Gastrocnemius medialis (tissue), 4 donors: ENCODE data around the gene ITPK1. TPM values are rescaled to one million over a fixed set of nuclear protein-coding genes. Genes with fewer than 3 reads are reported as not detected.

Source experiments
- ATAC-seq, 2 donors: fragments of 150-250 bp; one replicate each; pipeline ENCODE4 v1.9.1; 2016
- DNase-seq, 2 donors: peaks; one replicate each; pipeline ENCODE4 v3.0.0-alpha.2; 2019
- H3K27ac ChIP-seq, 4 donors: fragments of 200-600 bp; sonication (generic); 1 replicate in 1 of 4; 2 replicates in 3 of 4; pipeline ENCODE4 v1.5.1; 2016 to 2018; ENCODE audit warnings: mild to moderate bottlenecking in 2 of 4, moderate library complexity in 1 of 4
- H3K27me3 ChIP-seq, 3 donors: fragments of 200-600 bp; sonication (generic) in 2 of 3; 1 replicate in 1 of 3; 2 replicates in 2 of 3; pipeline versions ENCODE4 v1.5.1 to v1.6.0; 2016 to 2019; ENCODE audit warnings: mild to moderate bottlenecking in 1 of 3, moderate library complexity in 1 of 3
- H3K36me3 ChIP-seq, 2 donors: fragments of 200-600 bp; sonication (generic) in 1 of 2; one replicate each; pipeline ENCODE4 v1.5.1; 2017 to 2018
- H3K4me1 ChIP-seq, 2 donors: fragments of 200-600 bp; sonication (generic) in 1 of 2; one replicate each; pipeline ENCODE4 v1.5.1; 2016 to 2017; ENCODE audit warnings: mild to moderate bottlenecking in 2 of 2
- H3K4me3 ChIP-seq, 4 donors: fragments of 200-600 bp; sonication (generic) in 3 of 4; 1 replicate in 1 of 4; 2 replicates in 3 of 4; pipeline ENCODE4 v1.5.1; 2016 to 2019; ENCODE audit warnings: mild to moderate bottlenecking in 2 of 4
- H3K9me3 ChIP-seq, 3 donors: fragments of 200-600 bp; sonication (generic) in 2 of 3; 1 replicate in 1 of 3; 2 replicates in 2 of 3; pipeline ENCODE4 v1.5.1; 2016 to 2019
- POLR2A ChIP-seq, 2 donors: fragments of 450-650 bp; IDR thresholded peaks; one replicate each; pipeline ENCODE4 v1.6.1; 2017; ENCODE audit warnings: antibody characterized with exemption in 2 of 2, mild to moderate bottlenecking in 2 of 2, moderate library complexity in 2 of 2
- in situ Hi-C, 4 donors: fragments of 200-750 bp; cut with MboI; loops; one replicate each; pipeline versions ENCODE4 v1.15.0 to v1.8.0; 2017; ENCODE audit warnings: low sequenced_read_pairs in 4 of 4
- intact Hi-C: fragments of 100-400 bp; cut with DNase I; formaldehyde crosslinking; loops from one replicate; pipeline ENCODE4 v1.15.1; 2023; ENCODE audit warnings: low total_unique reads
- total RNA-seq, 4 donors: library from RNA; depleted of rRNA; stranded (reverse); fragments of >200 nt; gene quantifications; one replicate each; pipeline versions ENCODE4 v1.1.0 to v1.2.3, GENCODE V29; 2016
- TF ChIP-seq, protein P1 (sequence below), 5 experiments: fragments of 450-650 bp in 3 of 5; fragments of 200-600 bp in 2 of 5; sonication (generic) in 2 of 5; IDR thresholded peaks in 4 of 5; conservative IDR thresholded peaks in 1 of 5; 1 replicate in 4 of 5; 2 replicates in 1 of 5; pipeline ENCODE4 v1.5.1; 2016 to 2019; ENCODE audit warnings: antibody characterized with exemption in 5 of 5, mild to moderate bottlenecking in 3 of 5, moderate library complexity in 3 of 5

ITPK1 gene
- total RNA-seq, 4 donors from 2014 or later: 49.7 to 80.1 (median 53.6) TPM

DNA sequence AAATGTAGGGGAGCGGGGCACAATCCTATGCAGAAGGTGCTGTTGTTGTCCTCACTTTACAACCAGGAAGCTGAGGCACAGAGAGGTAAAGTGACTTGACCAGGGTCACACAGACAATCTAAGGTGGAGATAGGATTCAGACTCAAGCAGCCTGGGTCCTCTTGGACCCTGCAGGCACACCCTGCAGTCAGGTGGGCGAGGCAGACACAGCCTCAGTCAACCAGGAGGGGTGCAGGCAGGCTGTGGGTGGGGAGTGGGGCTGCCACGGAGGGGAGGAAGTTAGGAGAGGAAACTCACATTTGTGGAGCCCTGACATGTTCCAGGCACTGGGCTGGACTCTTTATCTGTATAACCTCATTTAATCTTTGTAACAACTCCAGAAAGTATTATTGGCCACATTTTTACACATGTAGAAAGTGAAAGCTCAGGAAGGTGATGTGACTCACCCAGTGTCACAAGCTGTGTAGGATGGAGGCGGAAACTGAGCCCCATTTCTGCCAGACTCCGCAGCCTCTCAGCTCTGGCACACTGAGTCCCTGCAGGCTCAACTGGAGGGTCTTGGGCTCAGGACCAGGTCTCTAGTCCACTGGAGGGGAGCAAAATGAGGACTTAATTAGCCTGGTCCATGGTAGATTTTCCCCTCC, 217.7 kb downstream of the ITPK1 start:
- Histone ChIP-seq H3K4me3 (no peak overlapping the region), H3K4me1 (no peaks in the 10 kb centered on the region), H3K27ac (no peak overlapping the region), H3K36me3 (no peaks in the 10 kb centered on the region), H3K27me3 (peaks cover 0 to 7% (median 3%) of the 10 kb centered on the region in 3 donors), H3K9me3 (no peaks in the 10 kb centered on the region)
- no peak for ATAC-seq
- intact Hi-C loops (no loop called here), in situ Hi-C loops (no loop called here)
- no peak for DNase-seq
- TF ChIP-seq POLR2A (IDR thresholded peaks at IDR 0.05): no peak
- TF ChIP-seq, protein P1, sequence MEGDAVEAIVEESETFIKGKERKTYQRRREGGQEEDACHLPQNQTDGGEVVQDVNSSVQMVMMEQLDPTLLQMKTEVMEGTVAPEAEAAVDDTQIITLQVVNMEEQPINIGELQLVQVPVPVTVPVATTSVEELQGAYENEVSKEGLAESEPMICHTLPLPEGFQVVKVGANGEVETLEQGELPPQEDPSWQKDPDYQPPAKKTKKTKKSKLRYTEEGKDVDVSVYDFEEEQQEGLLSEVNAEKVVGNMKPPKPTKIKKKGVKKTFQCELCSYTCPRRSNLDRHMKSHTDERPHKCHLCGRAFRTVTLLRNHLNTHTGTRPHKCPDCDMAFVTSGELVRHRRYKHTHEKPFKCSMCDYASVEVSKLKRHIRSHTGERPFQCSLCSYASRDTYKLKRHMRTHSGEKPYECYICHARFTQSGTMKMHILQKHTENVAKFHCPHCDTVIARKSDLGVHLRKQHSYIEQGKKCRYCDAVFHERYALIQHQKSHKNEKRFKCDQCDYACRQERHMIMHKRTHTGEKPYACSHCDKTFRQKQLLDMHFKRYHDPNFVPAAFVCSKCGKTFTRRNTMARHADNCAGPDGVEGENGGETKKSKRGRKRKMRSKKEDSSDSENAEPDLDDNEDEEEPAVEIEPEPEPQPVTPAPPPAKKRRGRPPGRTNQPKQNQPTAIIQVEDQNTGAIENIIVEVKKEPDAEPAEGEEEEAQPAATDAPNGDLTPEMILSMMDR (IDR thresholded peaks at IDR 0.05 in 4 of 5, conservative IDR thresholded peaks at IDR 0.05 in 1 of 5): no peak

DNA sequence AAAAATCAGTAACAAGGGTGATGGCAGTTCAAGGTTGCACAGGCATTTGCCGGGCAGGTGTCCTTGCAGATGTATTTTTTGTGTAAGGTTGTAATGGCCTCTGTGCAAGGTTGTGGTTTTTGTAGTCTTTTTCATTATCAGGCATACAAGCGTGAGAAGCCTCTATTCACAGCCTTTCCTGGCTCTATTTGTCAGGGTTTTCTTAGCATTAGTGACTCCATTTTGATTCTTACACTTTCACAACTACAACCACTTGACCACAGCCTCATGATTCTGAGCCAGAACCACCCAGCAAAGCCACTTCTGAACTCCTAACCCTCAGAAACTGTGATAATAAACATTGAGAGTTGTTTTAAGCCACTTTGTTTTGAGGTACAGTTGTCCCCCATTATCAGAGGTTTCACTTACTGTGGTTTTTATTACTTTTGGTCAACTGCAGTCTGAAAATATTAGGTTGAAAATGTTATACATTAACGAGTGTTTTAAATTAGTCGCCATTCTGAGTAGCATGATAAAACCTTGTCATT, 220.3 kb downstream of the ITPK1 start:
- Histone ChIP-seq H3K9me3 (no peaks in the 10 kb centered on the region), H3K27me3 (no peaks in the 10 kb centered on the region), H3K4me3 (no peak overlapping the region), H3K36me3 (no peaks in the 10 kb centered on the region), H3K27ac (no peak overlapping the region), H3K4me1 (no peaks in the 10 kb centered on the region)
- TF ChIP-seq POLR2A (IDR thresholded peaks at IDR 0.05): no peak
- TF ChIP-seq, protein P1 (IDR thresholded peaks at IDR 0.05 in 4 of 5, conservative IDR thresholded peaks at IDR 0.05 in 1 of 5): no peak
- in situ Hi-C loops: no loop called here
- no peak for DNase-seq
- no peak for ATAC-seq
- intact Hi-C loops: no loop called here

DNA sequence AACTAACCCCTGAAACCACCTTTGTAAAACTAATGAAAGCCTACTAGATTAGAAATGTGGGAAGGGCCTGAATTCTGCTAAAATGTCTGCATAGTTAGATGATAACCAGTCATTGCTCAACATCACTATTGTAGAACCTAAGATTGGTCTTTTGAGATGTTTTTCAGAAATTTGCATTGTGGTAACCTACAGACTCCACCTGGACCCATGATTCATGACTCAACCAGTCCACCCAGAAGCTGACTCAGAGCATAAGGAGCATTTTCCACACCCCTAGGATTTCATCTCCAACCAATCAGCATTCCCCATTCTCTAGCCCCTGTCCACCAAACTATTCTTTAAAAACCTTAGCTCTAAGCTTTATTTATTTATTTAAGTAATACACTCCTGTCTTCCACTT, 223.1 kb downstream of the ITPK1 start:
- Histone ChIP-seq H3K4me3 (no peak overlapping the region), H3K9me3 (no peaks in the 10 kb centered on the region), H3K27ac (no peak overlapping the region), H3K4me1 (no peaks in the 10 kb centered on the region), H3K36me3 (no peaks in the 10 kb centered on the region), H3K27me3 (no peaks in the 10 kb centered on the region)
- intact Hi-C loops: no loop called here
- in situ Hi-C loops: no loop called here
- no peak for TF ChIP-seq POLR2A (IDR thresholded peaks at IDR 0.05)
- TF ChIP-seq, protein P1 (IDR thresholded peaks at IDR 0.05 in 4 of 5, conservative IDR thresholded peaks at IDR 0.05 in 1 of 5): no peak
- no peak for DNase-seq
- ATAC-seq: no peak

DNA sequence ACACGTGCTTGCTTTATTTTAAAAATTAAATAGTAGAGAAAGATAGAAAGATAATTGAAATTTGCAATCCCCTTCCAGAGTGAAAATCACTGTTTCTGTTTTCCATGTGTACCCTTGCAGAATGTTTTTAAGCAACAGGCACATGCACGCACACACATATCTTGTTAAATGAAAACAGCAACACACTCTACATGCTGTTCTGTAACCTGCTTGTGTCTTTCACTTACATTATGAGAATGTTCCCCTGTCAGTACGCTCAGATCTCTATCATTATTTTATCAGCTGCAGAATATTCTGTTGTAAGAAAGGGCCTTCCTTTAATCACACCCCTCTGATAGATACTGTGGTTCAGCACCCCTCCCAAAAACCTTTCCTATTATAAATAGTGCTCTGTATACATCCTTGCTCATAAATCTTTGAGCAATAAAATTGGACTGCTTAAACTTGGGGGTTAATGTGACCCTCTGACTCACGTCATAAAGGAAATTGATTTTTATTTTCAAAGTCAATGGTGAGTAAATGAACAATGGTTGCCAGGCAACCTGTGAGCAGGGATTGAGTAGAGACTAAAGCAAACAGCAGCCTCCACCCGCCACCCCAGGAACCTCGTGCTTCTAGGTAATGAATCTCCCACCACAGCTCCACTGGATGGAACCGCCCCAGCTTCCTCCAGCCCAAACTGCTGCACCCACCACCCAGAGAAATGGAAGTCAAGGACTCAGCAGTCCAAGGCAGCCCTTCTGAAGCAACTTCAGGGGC, 224.7 kb downstream of the ITPK1 start:
- no peaks in the 10 kb centered on the region for H3K4me1 ChIP-seq
- no peak overlapping the region for H3K4me3 ChIP-seq
- in situ Hi-C loops: no loop called here
- peaks cover 0 to 3% (median 0%) of the 10 kb centered on the region in 3 donors for H3K27me3 ChIP-seq
- no peaks in the 10 kb centered on the region for H3K9me3 ChIP-seq
- TF ChIP-seq, protein P1 (IDR thresholded peaks at IDR 0.05 in 4 of 5, conservative IDR thresholded peaks at IDR 0.05 in 1 of 5): no peak
- no peak for TF ChIP-seq POLR2A (IDR thresholded peaks at IDR 0.05)
- no peaks in the 10 kb centered on the region for H3K36me3 ChIP-seq
- DNase-seq (no peak), ATAC-seq (no peak)
- intact Hi-C loops: no loop called here
- H3K27ac ChIP-seq: no peak overlapping the region
